H1 (cell line): ENCODE measurements around the gene STRA8. TPM values are rescaled to one million over a fixed set of nuclear protein-coding genes. Genes with fewer than 3 reads are reported as not detected.

Experiments
- CTCF ChIA-PET: fragments of 300-600 bp; sonication (Branson Sonifier 250); formaldehyde crosslinking; loops from one replicate; lab custom pipeline; 2021; ENCODE audit not compliant: partially characterized antibody; lab: Charles Lee
- POLR2A ChIA-PET: fragments of 300-600 bp; sonication (Branson Sonifier 250); formaldehyde crosslinking; loops from one replicate; lab custom pipeline; 2021; ENCODE audit warnings: inconsistent platforms; ENCODE audit not compliant: partially characterized antibody; lab: Charles Lee
- DNase-seq, 2 experiments: peaks; one replicate each; pipeline versions ENCODE4 v3.0.0 to v3.0.0-alpha.2; 2010 to 2022; ENCODE audit warnings: low spot score in 2 of 2, low read depth in 1 of 2, mixed read lengths in 1 of 2
- FAIRE-seq: peaks from 2 replicates; lab custom pipeline; 2011; peaks lifted over from hg19 to GRCh38; lab: Jason Lieb, UNC
- H2AFZ ChIP-seq: 2 replicates; pipeline ENCODE4 v1.8.1; 2012; ENCODE audit warnings: low read length, inconsistent platforms
- H2AK5ac ChIP-seq: 2 replicates; pipeline ENCODE4 v1.6.1; 2013; ENCODE audit warnings: low read depth, low read length
- H2BK120ac ChIP-seq: replicated peaks from 2 replicates; pipeline ENCODE3; 2013; ENCODE audit warnings: low read depth, low read length, inconsistent platforms
- H2BK12ac ChIP-seq: 2 replicates; pipeline ENCODE4 v1.6.1; 2013; ENCODE audit warnings: low read depth, low read length
- H2BK15ac ChIP-seq: 2 replicates; pipeline ENCODE4 v1.6.1; 2013; ENCODE audit warnings: low read length
- H2BK20ac ChIP-seq: 2 replicates; pipeline ENCODE4 v1.6.1; 2013; ENCODE audit warnings: low read length
- H2BK5ac ChIP-seq: 2 replicates; pipeline ENCODE4 v1.6.1; 2013; ENCODE audit warnings: low read depth, low read length
- H3K14ac ChIP-seq: 2 replicates; pipeline ENCODE4 v1.6.1; 2013; ENCODE audit warnings: inconsistent platforms; ENCODE audit not compliant: insufficient read length
- H3K18ac ChIP-seq: 2 replicates; pipeline ENCODE4 v1.6.1; 2013; ENCODE audit warnings: low read length; ENCODE audit errors: extremely low read depth
- H3K23ac ChIP-seq: 2 replicates; pipeline ENCODE4 v1.6.1; 2013; ENCODE audit warnings: inconsistent platforms; ENCODE audit not compliant: insufficient read length
- H3K23me2 ChIP-seq: 2 replicates; pipeline ENCODE4 v1.6.1; 2013; ENCODE audit warnings: low read depth, low read length
- H3K27ac ChIP-seq: 2 replicates; pipeline ENCODE4 v1.6.1; 2011; ENCODE audit warnings: low read depth, low read length, inconsistent platforms
- H3K27me3 ChIP-seq, 4 experiments: replicated peaks in 1 of 4; 1 replicate in 1 of 4; 2 replicates in 3 of 4; pipeline versions ENCODE4 v1.6.1 to v1.8.1; 2011 to 2013; ENCODE audit warnings: low read length in 3 of 4, mild to moderate bottlenecking in 3 of 4, inconsistent platforms in 2 of 4, mixed read lengths in 2 of 4, moderate library complexity in 1 of 4; ENCODE audit not compliant: control insufficient read depth in 3 of 4, insufficient read depth in 3 of 4; ENCODE audit errors: extremely low read depth in 1 of 4
- H3K36me3 ChIP-seq, 4 experiments: 2 replicates each; pipeline versions ENCODE4 v1.6.1 to v1.8.1; 2011 to 2013; ENCODE audit warnings: mild to moderate bottlenecking in 4 of 4, low read length in 3 of 4, moderate library complexity in 2 of 4, control low read depth in 1 of 4, inconsistent platforms in 1 of 4; ENCODE audit not compliant: insufficient read depth in 4 of 4, control insufficient read depth in 2 of 4
- H3K4ac ChIP-seq: replicated peaks from 2 replicates; pipeline ENCODE3; 2013; ENCODE audit warnings: low read length, low read depth, mixed read lengths, inconsistent platforms; ENCODE audit not compliant: insufficient read length
- H3K4me1 ChIP-seq, 4 experiments: replicated peaks in 1 of 4; 1 replicate in 1 of 4; 2 replicates in 3 of 4; pipeline versions ENCODE4 v1.6.1 to v1.8.1; 2011 to 2013; ENCODE audit warnings: low read length in 3 of 4, inconsistent platforms in 2 of 4, mixed read lengths in 1 of 4; ENCODE audit not compliant: insufficient read depth in 4 of 4, control insufficient read depth in 3 of 4
- H3K4me2 ChIP-seq, 2 experiments: 2 replicates each; pipeline versions ENCODE4 v1.6.1 to v1.8.1; 2011 to 2013; ENCODE audit warnings: low read depth in 2 of 2, low read length in 2 of 2, control low read depth in 1 of 2, inconsistent platforms in 1 of 2, mild to moderate bottlenecking in 1 of 2; ENCODE audit not compliant: insufficient read depth in 1 of 2
- H3K4me3 ChIP-seq, 4 experiments: fragments of 200-600, 300-600 bp in 1 of 4; sonication (generic), shearing (Covaris generic), sonication (Bioruptor Twin) in 1 of 4; 2 replicates each; pipeline versions ENCODE4 v1.5.1 to v1.8.1; 2011 to 2016; ENCODE audit warnings: low read length in 4 of 4, low read depth in 3 of 4, control low read depth in 2 of 4, inconsistent platforms in 2 of 4, mild to moderate bottlenecking in 2 of 4, mixed read lengths in 1 of 4, moderate library complexity in 1 of 4; ENCODE audit not compliant: insufficient read depth in 2 of 4; ENCODE audit errors: extremely low read depth in 1 of 4
- H3K56ac ChIP-seq: replicated peaks from 2 replicates; pipeline ENCODE3; 2013; ENCODE audit warnings: low read depth, mild to moderate bottlenecking, mixed read lengths, low read length, inconsistent platforms; ENCODE audit not compliant: insufficient read length
- H3K79me1 ChIP-seq: 2 replicates; pipeline ENCODE4 v1.6.1; 2013; ENCODE audit warnings: low read depth, low read length, control low read depth
- H3K79me2 ChIP-seq, 2 experiments: 2 replicates each; pipeline versions ENCODE4 v1.6.1 to v1.8.1; 2012 to 2013; ENCODE audit warnings: low read length in 2 of 2, mild to moderate bottlenecking in 2 of 2, inconsistent platforms in 1 of 2; ENCODE audit not compliant: insufficient read depth in 2 of 2, control insufficient read depth in 1 of 2
- H3K9ac ChIP-seq, 4 experiments: replicated peaks in 1 of 4; 1 replicate in 1 of 4; 2 replicates in 3 of 4; pipeline versions ENCODE4 v1.6.1 to v1.8.1; 2011 to 2013; ENCODE audit warnings: low read depth in 3 of 4, low read length in 3 of 4, control low read depth in 2 of 4, mild to moderate bottlenecking in 2 of 4, moderate library complexity in 2 of 4, inconsistent platforms in 1 of 4; ENCODE audit errors: extremely low read depth in 1 of 4
- H3K9me3 ChIP-seq, 2 experiments: 2 replicates each; pipeline versions ENCODE4 v1.6.1 to v1.8.1; 2012 to 2013; ENCODE audit warnings: mild to moderate bottlenecking in 2 of 2, moderate library complexity in 2 of 2, control low read depth in 1 of 2, inconsistent platforms in 1 of 2, low read depth in 1 of 2, low read length in 1 of 2, mixed read lengths in 1 of 2; ENCODE audit not compliant: insufficient read depth in 2 of 2
- H4K20me1 ChIP-seq, 2 experiments: replicated peaks in 1 of 2; 2 replicates each; pipeline versions ENCODE3 to v1.8.1; 2011 to 2013; ENCODE audit warnings: inconsistent platforms in 2 of 2, low read length in 2 of 2, mild to moderate bottlenecking in 1 of 2; ENCODE audit not compliant: insufficient read depth in 2 of 2, control insufficient read depth in 1 of 2
- H4K5ac ChIP-seq: 2 replicates; pipeline ENCODE4 v1.6.1; 2013; ENCODE audit warnings: low read length, low read depth, mixed read lengths, inconsistent platforms; ENCODE audit not compliant: insufficient read length
- H4K8ac ChIP-seq: 2 replicates; pipeline ENCODE4 v1.8.0; 2013; ENCODE audit warnings: mild to moderate bottlenecking, moderate library complexity, low read length, inconsistent platforms; ENCODE audit not compliant: insufficient read depth; ENCODE audit errors: extremely low read depth
- H4K91ac ChIP-seq: replicated peaks from 2 replicates; pipeline ENCODE3; 2013; ENCODE audit warnings: low read length, mixed read lengths, inconsistent platforms; ENCODE audit not compliant: insufficient read length
- FOSL1 ChIP-seq: IDR thresholded peaks from 2 replicates; pipeline ENCODE4 v1.6.1; 2011; ENCODE audit warnings: mild to moderate bottlenecking, low read depth, low read length, moderate library complexity; ENCODE audit not compliant: insufficient read depth
- KDM1A ChIP-seq: fragments of 200-600, 300-600 bp; sonication (generic); IDR thresholded peaks from 2 replicates; pipeline ENCODE4 v1.7.1; 2016; ENCODE audit warnings: mild to moderate bottlenecking, low read length, borderline replicate concordance
- POU5F1 ChIP-seq: IDR thresholded peaks from 2 replicates; pipeline ENCODE4 v1.6.1; 2011; ENCODE audit warnings: low read depth, mild to moderate bottlenecking, low read length, moderate library complexity
- RBBP5 ChIP-seq: IDR thresholded peaks from 2 replicates; pipeline ENCODE4 v1.7.1; 2012; ENCODE audit warnings: low read depth, mild to moderate bottlenecking, inconsistent platforms, low read length, moderate library complexity, borderline replicate concordance
- SP2 ChIP-seq: IDR thresholded peaks from 2 replicates; pipeline ENCODE4 v1.6.1; 2012; ENCODE audit warnings: mild to moderate bottlenecking, low read length, inconsistent platforms
- SP4 ChIP-seq: IDR thresholded peaks from 2 replicates; pipeline ENCODE4 v1.6.1; 2012; ENCODE audit warnings: low read length, inconsistent platforms
- USF2 ChIP-seq: IDR thresholded peaks from 2 replicates; pipeline ENCODE4 v1.6.1; 2011; ENCODE audit warnings: low read length, improper control_type of control experiment
- ZNF274 ChIP-seq: IDR thresholded peaks from 2 replicates; pipeline ENCODE4 v1.7.0; 2012; ENCODE audit warnings: low read length, borderline replicate concordance; ENCODE audit errors: extremely low read depth
- WGBS, 2 experiments: shearing (Covaris generic) in 1 of 2; methylation state at CpG; one replicate each; pipeline versions ENCODE4 v1.1.6 to v1.1.7; 2013 to 2015; ENCODE audit warnings: low lambda C conversion rate in 2 of 2, mixed read lengths in 2 of 2, inconsistent platforms in 1 of 2, low coverage in 1 of 2, missing lambda C conversion rate in 1 of 2; ENCODE audit not compliant: insufficient replicate concordance in 2 of 2, insufficient coverage in 1 of 2, insufficient read length in 1 of 2; ENCODE audit errors: extremely low coverage in 1 of 2, missing lambda C conversion rate in 1 of 2; 5-methylcytosine and 5-hydroxymethylcytosine counted together
- polyA plus RNA-seq, 7 experiments: library from polyadenylated mRNA; depleted of rRNA in 3 of 7; stranded (reverse) in 5 of 7; unstranded in 2 of 7; fragments of >200 nt in 5 of 7; fragments of 200-250 nt in 2 of 7; gene quantifications; 1 replicate in 5 of 7; 2 replicates in 1 of 7; 4 replicates in 1 of 7; pipeline versions ENCODE4 v1.2.1 to v1.2.3, GENCODE V29; 2011 to 2013; ENCODE audit warnings: missing spikeins in 2 of 7, mixed read lengths in 2 of 7
- total RNA-seq: library from RNA; stranded (reverse); fragmentation: NEBNext Ultra II Directional; extraction: Animal tissue kit (Norgen Biotek cat#: 25700); gene quantifications from 2 replicates; pipeline ENCODE4 v1.2.1, GENCODE V29; 2021
- TF ChIP-seq, protein P1 (sequence below): IDR thresholded peaks from 2 replicates; pipeline ENCODE4 v1.6.1; 2012; ENCODE audit warnings: inconsistent platforms

Gene STRA8
- total and polyA plus RNA-seq, 2 of the 8 experiments (the other 6 are each of a cell fraction or from before 2014, with no cell fraction given): not detected

DNA sequence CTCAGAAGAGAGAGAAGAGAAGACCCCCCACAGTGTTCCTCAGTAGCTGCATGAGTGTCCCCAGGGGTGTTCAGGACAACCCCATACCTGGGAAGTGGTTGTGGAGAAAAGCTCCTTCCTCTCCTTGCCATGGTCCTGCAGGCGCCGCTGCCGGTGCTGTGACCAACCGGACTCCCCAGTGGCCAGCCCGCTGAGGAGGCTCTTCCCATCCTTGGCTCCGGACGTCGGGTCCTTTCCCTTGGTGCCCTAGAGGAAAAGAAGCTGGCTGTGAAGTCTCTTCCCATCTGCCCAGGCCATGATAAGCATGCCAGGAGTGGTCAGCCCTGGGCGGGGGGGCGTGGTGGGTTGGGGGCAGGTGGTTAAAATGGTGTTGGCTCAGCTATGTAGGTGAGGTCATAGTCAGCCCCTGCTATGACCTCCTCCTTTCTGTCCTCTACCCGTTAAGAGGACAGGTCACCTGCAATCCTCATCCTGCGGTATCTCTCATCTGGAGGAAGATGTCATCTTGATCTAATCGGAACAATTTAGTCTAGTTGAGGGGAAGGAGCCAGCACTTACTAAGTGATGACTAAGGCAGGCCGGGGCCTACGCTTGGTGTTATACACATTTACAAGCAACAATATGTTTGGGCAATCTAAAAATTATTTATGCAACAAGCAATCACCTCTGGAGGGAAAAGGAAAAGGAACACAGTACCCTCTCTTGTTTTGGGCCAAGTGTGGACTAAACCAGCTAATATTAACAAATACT, 35.6 kb upstream of the STRA8 start:
- Histone ChIP-seq H4K91ac (no peak overlapping the region), H2BK20ac (no peak overlapping the region), H3K79me1 (no peaks in the 10 kb centered on the region; the same call in 1 of the 2 replicates), H2BK12ac (no peak overlapping the region), H3K56ac (no peak overlapping the region), H3K4me2 (no peak overlapping the region), H3K27ac (no peak overlapping the region), H2BK5ac (no peak overlapping the region), H3K4me3 (no peak overlapping the region), H3K18ac (no peak overlapping the region), H3K4me1 (peaks cover 0 to 6% (median 2%) of the 10 kb centered on the region in 4 experiments; a peak in 3 of 7 replicates), H3K9me3 (no peaks in the 10 kb centered on the region), H2AFZ (no peak overlapping the region), H2BK120ac (no peak overlapping the region), H4K5ac (no peak overlapping the region), H4K20me1 (peaks cover 0 to 3% of the 10 kb centered on the region in 2 experiments), H3K79me2 (no peaks in the 10 kb centered on the region), H3K14ac (no peak overlapping the region), H2AK5ac (no peak overlapping the region), H3K23ac (no peak overlapping the region), H3K27me3 (no peaks in the 10 kb centered on the region), H3K36me3 (0 out of 8 replicates have a peak, but pooled peaks cover 0 to 6% (median 0%) of the 10 kb centered on the region in 4 experiments), H3K4ac (no peak overlapping the region), H2BK15ac (no peak overlapping the region), H4K8ac (no peak overlapping the region), H3K9ac (no peak overlapping the region), H3K23me2 (no peaks in the 10 kb centered on the region)
- DNase-seq: no peak
- CTCF ChIA-PET: interaction anchor here (1.1 to 1.4 kb wide), 3 partner anchors 9 to 40 kb away, joined by 3 read pairs; no protein-coding TSS in a partner anchor
- no peak for FAIRE-seq
- TF ChIP-seq KDM1A (no peak), ZNF274 (no peak), SP2 (no peak), SP4 (no peak), USF2 (no peak), FOSL1 (no peak), RBBP5 (no peak), POU5F1 (no peak)
- TF ChIP-seq, protein P1, sequence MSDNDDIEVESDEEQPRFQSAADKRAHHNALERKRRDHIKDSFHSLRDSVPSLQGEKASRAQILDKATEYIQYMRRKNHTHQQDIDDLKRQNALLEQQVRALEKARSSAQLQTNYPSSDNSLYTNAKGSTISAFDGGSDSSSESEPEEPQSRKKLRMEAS: no peak
- 93% methylated on average over 15 of the region's 15 CpGs; no CpG with 5 or more reads in 1 of the 2 experiments for WGBS, 2 experiments
- POLR2A ChIA-PET: interaction anchor here (0.8 kb wide), 1 partner anchor 36 kb away, joined by 3 read pairs; no protein-coding TSS in a partner anchor
